ENCODE measurements around the gene LHFPL2. TPM values are rescaled to one million over a fixed set of nuclear protein-coding genes. Genes with fewer than 3 reads are reported as not detected.
A peak's percentile ranks its signal among the peaks of the same experiment; 100 is the strongest.

Gene LHFPL2
- polyA plus RNA-seq, 1 of the 3 experiments (the other 2 are of a cell fraction): 10.4 TPM

- TF ChIP-seq RFX5 (IDR thresholded peaks at IDR 0.05; ENCODE audit: low read length): no peak
- TF ChIP-seq EZH2phosphoT487 (IDR thresholded peaks at IDR 0.05; ENCODE audit: borderline replicate concordance, low read depth): no peak
- peak; percentile 73; the same call in 1 of the 2 replicates for TF ChIP-seq FOSL2 (IDR thresholded peaks at IDR 0.05; ENCODE audit: borderline replicate concordance, low read depth)
- TF ChIP-seq, protein P1, sequence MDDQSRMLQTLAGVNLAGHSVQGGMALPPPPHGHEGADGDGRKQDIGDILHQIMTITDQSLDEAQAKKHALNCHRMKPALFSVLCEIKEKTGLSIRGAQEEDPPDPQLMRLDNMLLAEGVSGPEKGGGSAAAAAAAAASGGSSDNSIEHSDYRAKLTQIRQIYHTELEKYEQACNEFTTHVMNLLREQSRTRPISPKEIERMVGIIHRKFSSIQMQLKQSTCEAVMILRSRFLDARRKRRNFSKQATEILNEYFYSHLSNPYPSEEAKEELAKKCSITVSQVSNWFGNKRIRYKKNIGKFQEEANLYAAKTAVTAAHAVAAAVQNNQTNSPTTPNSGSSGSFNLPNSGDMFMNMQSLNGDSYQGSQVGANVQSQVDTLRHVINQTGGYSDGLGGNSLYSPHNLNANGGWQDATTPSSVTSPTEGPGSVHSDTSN (IDR thresholded peaks at IDR 0.05): peak; percentile 77
- no peak for TF ChIP-seq MAX (IDR thresholded peaks at IDR 0.05; ENCODE audit: low read depth)
- no peak for TF ChIP-seq CTCF (IDR thresholded peaks at IDR 0.05)
- no peak for TF ChIP-seq ELF1 (IDR thresholded peaks at IDR 0.05)
These were observed 118.1 kb downstream of the LHFPL2 start (continued) for GRCh38 chr5:78530342-78531096.

DNA sequence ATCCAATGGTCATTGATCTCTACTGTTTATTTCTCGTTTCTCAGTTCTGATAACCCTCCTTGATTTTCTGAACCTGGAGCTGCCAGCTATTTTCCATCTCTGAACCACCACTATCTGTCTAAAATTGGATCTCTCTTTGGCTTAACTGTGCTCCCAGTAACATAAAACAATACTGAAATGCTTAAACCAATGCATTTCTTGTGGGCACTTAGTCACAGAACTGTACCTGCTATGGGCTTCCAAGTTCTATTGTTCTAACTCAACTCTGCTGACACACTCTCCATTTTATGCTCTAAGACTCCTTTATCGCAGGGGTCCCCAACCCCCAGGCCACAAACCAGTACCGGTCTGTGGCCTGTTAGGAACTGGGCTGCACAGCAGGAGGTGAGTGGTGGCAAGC lies 120.6 kb downstream of the LHFPL2 start:
- WGBS (ENCODE audit: low lambda C conversion rate): 92% methylated on average over 3 of the region's 3 CpGs
- DNase-seq: no peak
- ChIA-PET CTCF (interaction anchor here (0.9 to 3.3 kb wide), 3 partner anchors 10 to 439 kb away, joined by 3 to 12 read pairs (median 3); no protein-coding TSS in a partner anchor), POLR2A (no interaction called here)
- H3F3A ChIP-seq (replicated peaks; ENCODE audit: insufficient read depth): peaks cover 48% of the 10 kb centered on the region
- peaks cover 4 to 31% of the 10 kb centered on the region in 2 experiments for H3K4me1 ChIP-seq (ENCODE audit: control insufficient read depth in 1 of 2, insufficient read depth in 2 of 2, low read depth in 1 of 2, low read length in 1 of 2)
- H4K20me1 ChIP-seq (ENCODE audit: insufficient read depth): no peaks in the 10 kb centered on the region
- H3K4me3 ChIP-seq (ENCODE audit: low read depth in 2 of 2, low read length in 1 of 2): no peak overlapping the region
- peak overlapping the region; percentile 75 for H3K9ac ChIP-seq
- no peak overlapping the region for H2AFZ ChIP-seq (ENCODE audit: low read depth)
- peak overlapping the region; percentile 73 for H3K4me2 ChIP-seq
- TF ChIP-seq SMC3 (IDR thresholded peaks at IDR 0.05; ENCODE audit: low read depth, low read length): no peak
- TF ChIP-seq FOXJ3 (CRISPR knock-in tag; IDR thresholded peaks at IDR 0.05): no peak
- H3K36me3 ChIP-seq (replicated peaks in 1 of 2; ENCODE audit: control insufficient read depth in 1 of 2, insufficient read depth in 2 of 2, low read length in 1 of 2): peaks cover 0 to under 1% of the 10 kb centered on the region in 2 experiments
- H3K27ac ChIP-seq (ENCODE audit: low read depth in 2 of 2, low read length in 1 of 2): peak overlapping the region; percentile 41 to 97; a peak in 3 of 4 replicates
- no peaks in the 10 kb centered on the region for H3K27me3 ChIP-seq (ENCODE audit: insufficient read depth)
- no peaks in the 10 kb centered on the region for H3K9me2 ChIP-seq
- no peaks in the 10 kb centered on the region for H3K9me3 ChIP-seq
- H3K79me2 ChIP-seq (ENCODE audit: insufficient read depth): peaks cover 79% of the 10 kb centered on the region
